HCT116 (cell line): ENCODE data around the gene BMP7. TPM values are rescaled to one million over a fixed set of nuclear protein-coding genes. Genes with fewer than 3 reads are reported as not detected.

Source experiments
- ATAC-seq: fragments of 200-7000 bp; cut with Tn5 transposase; 2 replicates; pipeline ENCODE4 v1.9.1; 2020; ENCODE audit warnings: mild to moderate bottlenecking, moderate library complexity
- BruUV-seq: library from RNA; stranded (reverse); fragments of 400-500 nt; replicated peaks from 2 replicates; lab custom pipeline; 2021; lab: Mats Ljungman, UMichigan
- CTCF ChIA-PET: fragments of 300-600 bp; sonication (Branson Sonifier 250); formaldehyde crosslinking; loops from one replicate; lab custom pipeline; 2021; ENCODE audit warnings: antibody characterized with exemption; lab: Charles Lee
- POLR2A ChIA-PET: fragments of 300-600, 350-600 bp; sonication (Branson Sonifier 250); formaldehyde crosslinking; loops from one replicate; lab custom pipeline; 2021; ENCODE audit warnings: antibody characterized with exemption; lab: Charles Lee
- RAD21 ChIA-PET, 2 experiments: fragments of 300-600 bp; sonication (Branson Sonifier 250); formaldehyde crosslinking; loops; one replicate each; lab custom pipeline; 2023; ENCODE audit warnings: low total read pairs in 2 of 2; ENCODE audit not compliant: uncharacterized antibody in 2 of 2, unreplicated experiment in 2 of 2, low non-redundant PET in 1 of 2; lab: Charles Lee
- DNase-seq: peaks from one replicate; pipeline ENCODE4 v3.0.0-alpha.2; 2010; ENCODE audit warnings: low read depth, low spot score
- H2AFZ ChIP-seq: fragments of 200-600 bp; shearing (Covaris generic), sonication (generic); 2 replicates; pipeline ENCODE4 v1.6.1; 2017; ENCODE audit warnings: low read depth, mixed run types, mixed read lengths, antibody characterized with exemption, low read length; ENCODE audit not compliant: poor library complexity, severe bottlenecking
- H3K27ac ChIP-seq: 2 replicates; pipeline ENCODE4 v1.5.1; 2012; ENCODE audit warnings: low read depth, low read length
- H3K27me3 ChIP-seq: fragments of 200-600 bp; sonication (generic); 2 replicates; pipeline ENCODE4 v1.6.1; 2016; ENCODE audit warnings: mixed run types, low read length, mixed read lengths; ENCODE audit not compliant: insufficient read depth
- H3K36me3 ChIP-seq, 2 experiments: fragments of 200-500 bp in 1 of 2; fragments of 200-600 bp in 1 of 2; sonication (Bioruptor generic) in 1 of 2; sonication (generic) in 1 of 2; 2 replicates each; pipeline versions ENCODE4 v1.5.1 to v1.6.1; 2014 to 2016; ENCODE audit warnings: low read length in 2 of 2, inconsistent platforms in 1 of 2, mixed read lengths in 1 of 2, mixed run types in 1 of 2; ENCODE audit not compliant: insufficient read depth in 2 of 2, control insufficient read depth in 1 of 2
- H3K4me1 ChIP-seq, 2 experiments: fragments of 200-600 bp in 1 of 2; sonication (generic) in 1 of 2; 2 replicates each; pipeline versions ENCODE4 v1.5.1 to v1.6.1; 2012 to 2017; ENCODE audit warnings: low read length in 2 of 2, inconsistent platforms in 1 of 2, mild to moderate bottlenecking in 1 of 2, mixed read lengths in 1 of 2, mixed run types in 1 of 2, moderate library complexity in 1 of 2; ENCODE audit not compliant: insufficient read depth in 2 of 2, control insufficient read depth in 1 of 2
- H3K4me2 ChIP-seq: fragments of 200-600 bp; sonication (generic); 2 replicates; pipeline ENCODE4 v1.6.1; 2017; ENCODE audit warnings: mixed run types, low read length, mixed read lengths
- H3K4me3 ChIP-seq, 2 experiments: fragments of 200-600 bp in 1 of 2; sonication (generic) in 1 of 2; replicated peaks in 1 of 2; 2 replicates each; pipeline ENCODE4 v1.5.1; 2011 to 2016; ENCODE audit warnings: low read length in 2 of 2, control low read depth in 1 of 2, low read depth in 1 of 2, mild to moderate bottlenecking in 1 of 2, mixed read lengths in 1 of 2, mixed run types in 1 of 2
- H3K79me2 ChIP-seq: fragments of 200-600 bp; sonication (generic); 2 replicates; pipeline ENCODE4 v1.6.1; 2017; ENCODE audit warnings: mild to moderate bottlenecking, mixed run types, low read length, moderate library complexity, mixed read lengths; ENCODE audit not compliant: insufficient read depth
- H3K9ac ChIP-seq: fragments of 200-600 bp; sonication (generic); 2 replicates; pipeline ENCODE4 v1.6.1; 2016; ENCODE audit warnings: low read length, mixed read lengths
- H3K9me2 ChIP-seq: fragments of 200-600 bp; sonication (generic), shearing (Covaris generic); 2 replicates; pipeline ENCODE4 v1.6.1; 2017; ENCODE audit warnings: mixed run types, mild to moderate bottlenecking, moderate library complexity; ENCODE audit not compliant: insufficient read depth
- H3K9me3 ChIP-seq, 2 experiments: fragments of 200-500 bp in 1 of 2; fragments of 200-600 bp in 1 of 2; sonication (Bioruptor generic) in 1 of 2; sonication (generic) in 1 of 2; 2 replicates each; pipeline ENCODE4 v1.6.1; 2014 to 2017; ENCODE audit warnings: low read length in 2 of 2, mixed read lengths in 2 of 2, inconsistent platforms in 1 of 2, low read depth in 1 of 2, mild to moderate bottlenecking in 1 of 2, mixed run types in 1 of 2, moderate library complexity in 1 of 2; ENCODE audit not compliant: control insufficient read depth in 1 of 2, insufficient read depth in 1 of 2
- H4K20me1 ChIP-seq: fragments of 200-600 bp; sonication (generic), shearing (Covaris generic); 2 replicates; pipeline ENCODE4 v1.6.1; 2017; ENCODE audit warnings: mixed run types, mild to moderate bottlenecking, moderate library complexity; ENCODE audit not compliant: insufficient read depth
- ATF3 ChIP-seq: IDR thresholded peaks from 2 replicates; pipeline ENCODE4 v1.6.1; 2012
- CEBPB ChIP-seq: IDR thresholded peaks from 2 replicates; pipeline ENCODE4 v1.6.1; 2012; ENCODE audit warnings: low read depth
- EGR1 ChIP-seq: IDR thresholded peaks from 2 replicates; pipeline ENCODE4 v1.6.1; 2012; ENCODE audit warnings: low read depth
- ELF1 ChIP-seq: IDR thresholded peaks from 2 replicates; pipeline ENCODE4 v1.6.1; 2012; ENCODE audit warnings: low read depth, borderline replicate concordance
- EZH2phosphoT487 ChIP-seq: fragments of 200-600 bp; IDR thresholded peaks from 2 replicates; pipeline ENCODE4 v1.6.1; 2018; ENCODE audit warnings: antibody characterized with exemption, borderline replicate concordance
- JUND ChIP-seq: IDR thresholded peaks from 2 replicates; pipeline ENCODE4 v1.6.1; 2012
- MAX ChIP-seq: IDR thresholded peaks from 2 replicates; pipeline ENCODE4 v1.6.1; 2012
- POLR2A ChIP-seq: IDR thresholded peaks from 2 replicates; pipeline ENCODE4 v1.7.0; 2011; ENCODE audit warnings: borderline replicate concordance; ENCODE audit not compliant: insufficient read depth, insufficient read length; ENCODE audit errors: extremely low read depth
- POLR2AphosphoS5 ChIP-seq: IDR thresholded peaks from 2 replicates; pipeline ENCODE4 v1.6.1; 2011; ENCODE audit warnings: mild to moderate bottlenecking, low read depth, low read length, moderate library complexity
- RAD21 ChIP-seq: IDR thresholded peaks from 2 replicates; pipeline ENCODE4 v1.6.1; 2012; ENCODE audit warnings: low read depth, mild to moderate bottlenecking
- SIN3A ChIP-seq: IDR thresholded peaks from 2 replicates; pipeline ENCODE4 v1.6.1; 2012; ENCODE audit warnings: low read depth
- TCF7L2 ChIP-seq: IDR thresholded peaks from 2 replicates; pipeline ENCODE4 v1.7.0; 2011; ENCODE audit warnings: borderline replicate concordance, inconsistent platforms; ENCODE audit not compliant: insufficient read depth, insufficient read length; ENCODE audit errors: extremely low read depth
- YY1 ChIP-seq: IDR thresholded peaks from 2 replicates; pipeline ENCODE4 v1.6.1; 2011; ENCODE audit warnings: low read length, low read depth, moderate library complexity, mild to moderate bottlenecking; ENCODE audit not compliant: insufficient replicate concordance; ENCODE audit errors: extremely low read depth
- ZFX ChIP-seq: fragments of 450-650 bp; IDR thresholded peaks from 2 replicates; pipeline ENCODE4 v1.6.1; 2017
- ZNF274 ChIP-seq: fragments of 200-500 bp; sonication (Bioruptor generic); IDR thresholded peaks from 2 replicates; pipeline ENCODE4 v1.6.1; 2014; ENCODE audit warnings: mild to moderate bottlenecking, low read depth, low read length, inconsistent platforms
- intact Hi-C: fragments of 100-400 bp; cut with micrococcal nuclease; formaldehyde crosslinking; loops from 2 replicates; pipeline ENCODE4 v1.10.0; 2022
- total RNA-seq: library from RNA; stranded (reverse); gene quantifications from one replicate; pipeline ENCODE4 v1.2.1, GENCODE V29; 2021; ENCODE audit not compliant: unreplicated experiment
- TF ChIP-seq, protein P1 (sequence below): IDR thresholded peaks from 2 replicates; pipeline ENCODE4 v1.6.1; 2012; ENCODE audit warnings: low read depth

The BMP7 gene
- total RNA-seq, 1 experiment from 2014 or later: 7.0 TPM

DNA sequence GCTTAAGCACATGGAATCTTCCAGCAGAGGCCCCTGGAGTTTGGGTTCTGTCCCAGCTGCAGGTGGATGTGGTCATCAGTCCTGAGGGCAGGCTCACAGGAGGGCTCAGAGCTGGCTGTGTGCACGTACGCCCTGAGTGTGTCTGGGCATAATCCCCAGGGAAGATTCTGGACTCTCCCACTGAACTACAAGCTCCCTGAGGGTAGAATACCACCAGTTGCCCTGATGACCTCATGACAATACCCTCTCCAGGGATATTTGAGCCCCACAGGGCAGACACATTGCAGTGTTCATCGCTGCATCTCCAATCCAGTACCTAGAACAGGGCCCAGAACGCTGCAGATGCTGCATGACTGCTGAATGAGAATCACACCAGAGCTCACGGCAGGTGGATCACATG lies 92.5 kb downstream of the BMP7 start:
- RAD21 ChIA-PET: no interaction called here
- H4K20me1 ChIP-seq: no peaks in the 10 kb centered on the region
- H3K9me2 ChIP-seq: no peaks in the 10 kb centered on the region
- CTCF ChIA-PET: no interaction called here
- peaks cover 6% of the 10 kb centered on the region; the same call in 1 of the 2 replicates for H3K27me3 ChIP-seq
- intact Hi-C loops: no loop called here
- H3K79me2 ChIP-seq: no peaks in the 10 kb centered on the region
- H3K4me1 ChIP-seq: peaks cover 3 to 4% of the 10 kb centered on the region in 2 experiments; a peak in 2 of 4 replicates
- TF ChIP-seq ATF3 (no peak), RAD21 (no peak), EZH2phosphoT487 (no peak), ZFX (no peak), EGR1 (no peak), JUND (no peak), TCF7L2 (no peak), ZNF274 (no peak), YY1 (no peak), POLR2AphosphoS5 (no peak), ELF1 (no peak), MAX (no peak), CEBPB (no peak), POLR2A (no peak), SIN3A (no peak)
- TF ChIP-seq, protein P1, sequence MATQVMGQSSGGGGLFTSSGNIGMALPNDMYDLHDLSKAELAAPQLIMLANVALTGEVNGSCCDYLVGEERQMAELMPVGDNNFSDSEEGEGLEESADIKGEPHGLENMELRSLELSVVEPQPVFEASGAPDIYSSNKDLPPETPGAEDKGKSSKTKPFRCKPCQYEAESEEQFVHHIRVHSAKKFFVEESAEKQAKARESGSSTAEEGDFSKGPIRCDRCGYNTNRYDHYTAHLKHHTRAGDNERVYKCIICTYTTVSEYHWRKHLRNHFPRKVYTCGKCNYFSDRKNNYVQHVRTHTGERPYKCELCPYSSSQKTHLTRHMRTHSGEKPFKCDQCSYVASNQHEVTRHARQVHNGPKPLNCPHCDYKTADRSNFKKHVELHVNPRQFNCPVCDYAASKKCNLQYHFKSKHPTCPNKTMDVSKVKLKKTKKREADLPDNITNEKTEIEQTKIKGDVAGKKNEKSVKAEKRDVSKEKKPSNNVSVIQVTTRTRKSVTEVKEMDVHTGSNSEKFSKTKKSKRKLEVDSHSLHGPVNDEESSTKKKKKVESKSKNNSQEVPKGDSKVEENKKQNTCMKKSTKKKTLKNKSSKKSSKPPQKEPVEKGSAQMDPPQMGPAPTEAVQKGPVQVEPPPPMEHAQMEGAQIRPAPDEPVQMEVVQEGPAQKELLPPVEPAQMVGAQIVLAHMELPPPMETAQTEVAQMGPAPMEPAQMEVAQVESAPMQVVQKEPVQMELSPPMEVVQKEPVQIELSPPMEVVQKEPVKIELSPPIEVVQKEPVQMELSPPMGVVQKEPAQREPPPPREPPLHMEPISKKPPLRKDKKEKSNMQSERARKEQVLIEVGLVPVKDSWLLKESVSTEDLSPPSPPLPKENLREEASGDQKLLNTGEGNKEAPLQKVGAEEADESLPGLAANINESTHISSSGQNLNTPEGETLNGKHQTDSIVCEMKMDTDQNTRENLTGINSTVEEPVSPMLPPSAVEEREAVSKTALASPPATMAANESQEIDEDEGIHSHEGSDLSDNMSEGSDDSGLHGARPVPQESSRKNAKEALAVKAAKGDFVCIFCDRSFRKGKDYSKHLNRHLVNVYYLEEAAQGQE: no peak
- no peak overlapping the region for H3K27ac ChIP-seq
- no peak overlapping the region for H3K4me2 ChIP-seq
- POLR2A ChIA-PET: no interaction called here
- no peak overlapping the region for H2AFZ ChIP-seq
- H3K9ac ChIP-seq: no peak overlapping the region
- H3K4me3 ChIP-seq: no peak overlapping the region
- no TSS peak for BruUV-seq
- H3K36me3 ChIP-seq: no peaks in the 10 kb centered on the region
- H3K9me3 ChIP-seq: no peaks in the 10 kb centered on the region
- DNase-seq (no peak), ATAC-seq (no peak)
